Smooth muscle cell (in vitro differentiated cells): Measurements from ENCODE around the gene RNF8. TPM values are rescaled to one million over a fixed set of nuclear protein-coding genes. Genes with fewer than 3 reads are reported as not detected.

Source experiments
- DNase-seq: peaks from one replicate; lab custom pipeline; 2025; ENCODE audit not compliant: unreplicated experiment; lab: John Stamatoyannopoulos, UW
- H2AFZ ChIP-seq: fragments of 200-600 bp; sonication (generic); 2 replicates; pipeline ENCODE4 v1.6.0; 2016; ENCODE audit warnings: antibody characterized with exemption, low read depth, mild to moderate bottlenecking
- H3F3A ChIP-seq: fragments of 200-600 bp; sonication (generic); 2 replicates; pipeline ENCODE4 v1.6.0; 2017; ENCODE audit warnings: antibody characterized with exemption, low read depth
- H3K27ac ChIP-seq: fragments of 200-600 bp; sonication (generic); 2 replicates; pipeline ENCODE4 v1.5.1; 2016; ENCODE audit warnings: low read depth, mild to moderate bottlenecking
- H3K27me3 ChIP-seq: fragments of 200-600 bp; sonication (generic); 2 replicates; pipeline ENCODE4 v1.6.1; 2016; ENCODE audit warnings: low read depth, mild to moderate bottlenecking
- H3K36me3 ChIP-seq: fragments of 200-600 bp; sonication (generic); 2 replicates; pipeline ENCODE4 v1.5.1; 2016; ENCODE audit warnings: low read depth
- H3K4me1 ChIP-seq: fragments of 200-600 bp; sonication (generic); 2 replicates; pipeline ENCODE4 v1.5.1; 2016; ENCODE audit warnings: low read depth
- H3K4me2 ChIP-seq: fragments of 200-600 bp; sonication (generic); 2 replicates; pipeline ENCODE4 v1.6.0; 2016; ENCODE audit warnings: mild to moderate bottlenecking
- H3K4me3 ChIP-seq: fragments of 200-600 bp; sonication (generic); 2 replicates; pipeline ENCODE4 v1.5.1; 2016; ENCODE audit warnings: mild to moderate bottlenecking
- H3K79me2 ChIP-seq: fragments of 200-600 bp; sonication (generic); 2 replicates; pipeline ENCODE4 v1.6.0; 2016; ENCODE audit warnings: low read depth, mild to moderate bottlenecking
- H3K9ac ChIP-seq: fragments of 200-600 bp; sonication (generic); 2 replicates; pipeline ENCODE4 v1.6.0; 2016; ENCODE audit warnings: low read depth
- H3K9me3 ChIP-seq: fragments of 200-600 bp; sonication (generic); replicated peaks from 2 replicates; pipeline ENCODE4 v1.5.1; 2016; ENCODE audit warnings: low read depth
- H4K20me1 ChIP-seq: fragments of 200-600 bp; sonication (generic); 2 replicates; pipeline ENCODE4 v1.6.0; 2016; ENCODE audit warnings: low read depth
- CTCF ChIP-seq: fragments of 200-600 bp; sonication (generic); IDR thresholded peaks from 2 replicates; pipeline ENCODE4 v1.5.1; 2017; ENCODE audit warnings: borderline replicate concordance, mild to moderate bottlenecking, antibody characterized with exemption; ENCODE audit not compliant: insufficient read depth, poor library complexity, severe bottlenecking
- WGBS: methylation state at CpG from one replicate; pipeline ENCODE4 v1.1.7; 2016; ENCODE audit warnings: low lambda C conversion rate; 5-methylcytosine and 5-hydroxymethylcytosine counted together
- polyA plus RNA-seq: library from polyadenylated mRNA; unstranded; fragments of >200 nt; fragmentation: Nextera tagmentation; extraction: Ambion mirVana; gene quantifications from 2 replicates; pipeline ENCODE4 v1.2.1, GENCODE V29; 2016
- total RNA-seq: library from RNA; depleted of rRNA; stranded (reverse); fragments of >200 nt; gene quantifications from 2 replicates; pipeline ENCODE4 v1.2.3, GENCODE V29; 2014

RNF8 gene
- total and polyA plus RNA-seq, 2 experiments from 2014 or later: 16.7 to 23.6 TPM

GRCh38 chr6:37347670-37348111 is 6.1 kb upstream of the RNF8 start:
- TF ChIP-seq CTCF: no peak
- H3K4me1 ChIP-seq: no peaks in the 10 kb centered on the region
- 94% methylated on average over 4 of the region's 4 CpGs for WGBS
- H3K4me3 ChIP-seq: no peak overlapping the region
- H3K9me3 ChIP-seq: no peaks in the 10 kb centered on the region
- no peaks in the 10 kb centered on the region for H3F3A ChIP-seq
- H3K27me3 ChIP-seq: peaks cover 6% of the 10 kb centered on the region
- no peak overlapping the region for H3K4me2 ChIP-seq
- DNase-seq: no peak
- H2AFZ ChIP-seq: no peak overlapping the region
- H3K36me3 ChIP-seq: no peaks in the 10 kb centered on the region
- no peaks in the 10 kb centered on the region for H3K79me2 ChIP-seq
- no peak overlapping the region for H3K9ac ChIP-seq
- no peak overlapping the region for H3K27ac ChIP-seq
- H4K20me1 ChIP-seq: no peaks in the 10 kb centered on the region

GRCh38 chr6:37351027-37351426 is 2.8 kb upstream of the RNF8 start:
- no peaks in the 10 kb centered on the region for H3K36me3 ChIP-seq
- no peak for TF ChIP-seq CTCF
- WGBS: 87% methylated on average over 3 of the region's 3 CpGs

GRCh38 chr6:37352384-37352783 is 1.4 kb upstream of the RNF8 start:
- no peak overlapping the region for H3K9ac ChIP-seq
- no peaks in the 10 kb centered on the region for H3F3A ChIP-seq
- no peak overlapping the region for H3K27ac ChIP-seq
- no peak for DNase-seq
- no peaks in the 10 kb centered on the region for H3K27me3 ChIP-seq
- no peaks in the 10 kb centered on the region for H3K36me3 ChIP-seq
- peaks cover 30% of the 10 kb centered on the region for H3K79me2 ChIP-seq
- H3K9me3 ChIP-seq: no peaks in the 10 kb centered on the region
- peaks cover 10% of the 10 kb centered on the region for H3K4me1 ChIP-seq
- no peak overlapping the region for H2AFZ ChIP-seq
- peaks cover 14% of the 10 kb centered on the region for H4K20me1 ChIP-seq
- WGBS: 96% methylated on average over 3 of the region's 3 CpGs
- no peak for TF ChIP-seq CTCF
- H3K4me2 ChIP-seq: no peak overlapping the region
- H3K4me3 ChIP-seq: no peak overlapping the region

More at GRCh38 chr6:37351027-37351426, 2.8 kb upstream of the RNF8 start:
- Histone ChIP-seq H2AFZ (no peak overlapping the region), H3F3A (no peaks in the 10 kb centered on the region), H3K4me2 (no peak overlapping the region), H3K9ac (no peak overlapping the region), H3K4me3 (no peak overlapping the region), H3K4me1 (peaks cover 10% of the 10 kb centered on the region), H3K27ac (no peak overlapping the region), H3K9me3 (no peaks in the 10 kb centered on the region), H3K79me2 (peaks cover 18% of the 10 kb centered on the region), H4K20me1 (peaks cover 3% of the 10 kb centered on the region), H3K27me3 (no peaks in the 10 kb centered on the region)
- DNase-seq: no peak

- WGBS: 7% methylated on average over 16 of the region's 44 CpGs
- H3K36me3 ChIP-seq: no peaks in the 10 kb centered on the region
- H3K4me2 ChIP-seq: peak overlapping the region; percentile 100
- H4K20me1 ChIP-seq: peaks cover 32% of the 10 kb centered on the region
- H3K27ac ChIP-seq: no peak overlapping the region
- TF ChIP-seq CTCF: no peak
- H3K4me3 ChIP-seq: peak overlapping the region; percentile 100
- no peaks in the 10 kb centered on the region for H3K27me3 ChIP-seq
- peaks cover 10% of the 10 kb centered on the region for H3K4me1 ChIP-seq
- peak; percentile 16 for DNase-seq
- no peaks in the 10 kb centered on the region for H3K9me3 ChIP-seq
- peak overlapping the region; percentile 87 for H3K9ac ChIP-seq
- peaks cover 44% of the 10 kb centered on the region for H3K79me2 ChIP-seq
- peak overlapping the region; percentile 100 for H2AFZ ChIP-seq
- no peaks in the 10 kb centered on the region for H3F3A ChIP-seq
Observed at GRCh38 chr6:37354526-37355384, 972 bp downstream of the RNF8 start.
